GM10847 (cell line): ENCODE data around the gene DLG2.

Experiments used
- POLR2A ChIP-seq: IDR thresholded peaks from 2 replicates; pipeline ENCODE4 v1.6.1; 2011; ENCODE audit not compliant: insufficient read length; ENCODE audit errors: extremely low read depth

The DLG2 gene

GRCh38 chr11:84583106-84583505 lies 1044.0 kb downstream of the DLG2 start:
- TF ChIP-seq POLR2A: no peak

GRCh38 chr11:84581083-84581482 lies 1046.1 kb downstream of the DLG2 start:
- no peak for TF ChIP-seq POLR2A

GRCh38 chr11:84580428-84580827 lies 1046.7 kb downstream of the DLG2 start:
- no peak for TF ChIP-seq POLR2A

- TF ChIP-seq POLR2A: no peak
Observed at GRCh38 chr11:84573868-84574267, 1053.3 kb downstream of the DLG2 start.

GRCh38 chr11:84566671-84567070 lies 1060.5 kb downstream of the DLG2 start:
- no peak for TF ChIP-seq POLR2A

GRCh38 chr11:84564867-84565184 lies 1062.3 kb downstream of the DLG2 start:
- TF ChIP-seq POLR2A: no peak

- no peak for TF ChIP-seq POLR2A
Observed at GRCh38 chr11:84564180-84564866, 1062.8 kb downstream of the DLG2 start.

- TF ChIP-seq POLR2A: no peak
Observed at GRCh38 chr11:84563356-84563755, 1063.8 kb downstream of the DLG2 start.

- TF ChIP-seq POLR2A: no peak
Observed at GRCh38 chr11:84560206-84560605, 1066.9 kb downstream of the DLG2 start.

- no peak for TF ChIP-seq POLR2A
Observed at GRCh38 chr11:84558085-84558905, 1068.8 kb downstream of the DLG2 start.

GRCh38 chr11:84552791-84553190 lies 1074.4 kb downstream of the DLG2 start:
- TF ChIP-seq POLR2A: no peak

- TF ChIP-seq POLR2A: no peak
Observed at GRCh38 chr11:84549217-84549616, 1077.9 kb downstream of the DLG2 start.

GRCh38 chr11:84544566-84544965 lies 1082.6 kb downstream of the DLG2 start:
- TF ChIP-seq POLR2A: no peak

- TF ChIP-seq POLR2A: no peak
Observed at GRCh38 chr11:84543367-84544159, 1083.6 kb downstream of the DLG2 start.

GRCh38 chr11:84541731-84542340 lies 1085.3 kb downstream of the DLG2 start:
- TF ChIP-seq POLR2A: no peak
